ENCODE results near the gene ARHGEF6.

Gene ARHGEF6

GRCh38 chrX:136656361-136656964 is 124.3 kb downstream of the ARHGEF6 start:
- ChIA-PET POLR2A (no interaction called here), CTCF (no interaction called here)
- Histone ChIP-seq H3K36me3 (ENCODE audit: control insufficient read depth in 2 of 2, insufficient read depth in 1 of 2, low read length in 2 of 2) (no peaks in the 10 kb centered on the region), H3K9me3 (ENCODE audit: control insufficient read depth, insufficient read depth, low read depth, low read length) (no peaks in the 10 kb centered on the region), H3K4me1 (ENCODE audit: control insufficient read depth, insufficient read depth, low read length) (no peaks in the 10 kb centered on the region), H3K4me3 (ENCODE audit: low read depth, low read length) (no peak overlapping the region), H3K27ac (ENCODE audit: extremely low read depth, low read depth, low read length) (no peak overlapping the region)
- TF ChIP-seq, protein P1, sequence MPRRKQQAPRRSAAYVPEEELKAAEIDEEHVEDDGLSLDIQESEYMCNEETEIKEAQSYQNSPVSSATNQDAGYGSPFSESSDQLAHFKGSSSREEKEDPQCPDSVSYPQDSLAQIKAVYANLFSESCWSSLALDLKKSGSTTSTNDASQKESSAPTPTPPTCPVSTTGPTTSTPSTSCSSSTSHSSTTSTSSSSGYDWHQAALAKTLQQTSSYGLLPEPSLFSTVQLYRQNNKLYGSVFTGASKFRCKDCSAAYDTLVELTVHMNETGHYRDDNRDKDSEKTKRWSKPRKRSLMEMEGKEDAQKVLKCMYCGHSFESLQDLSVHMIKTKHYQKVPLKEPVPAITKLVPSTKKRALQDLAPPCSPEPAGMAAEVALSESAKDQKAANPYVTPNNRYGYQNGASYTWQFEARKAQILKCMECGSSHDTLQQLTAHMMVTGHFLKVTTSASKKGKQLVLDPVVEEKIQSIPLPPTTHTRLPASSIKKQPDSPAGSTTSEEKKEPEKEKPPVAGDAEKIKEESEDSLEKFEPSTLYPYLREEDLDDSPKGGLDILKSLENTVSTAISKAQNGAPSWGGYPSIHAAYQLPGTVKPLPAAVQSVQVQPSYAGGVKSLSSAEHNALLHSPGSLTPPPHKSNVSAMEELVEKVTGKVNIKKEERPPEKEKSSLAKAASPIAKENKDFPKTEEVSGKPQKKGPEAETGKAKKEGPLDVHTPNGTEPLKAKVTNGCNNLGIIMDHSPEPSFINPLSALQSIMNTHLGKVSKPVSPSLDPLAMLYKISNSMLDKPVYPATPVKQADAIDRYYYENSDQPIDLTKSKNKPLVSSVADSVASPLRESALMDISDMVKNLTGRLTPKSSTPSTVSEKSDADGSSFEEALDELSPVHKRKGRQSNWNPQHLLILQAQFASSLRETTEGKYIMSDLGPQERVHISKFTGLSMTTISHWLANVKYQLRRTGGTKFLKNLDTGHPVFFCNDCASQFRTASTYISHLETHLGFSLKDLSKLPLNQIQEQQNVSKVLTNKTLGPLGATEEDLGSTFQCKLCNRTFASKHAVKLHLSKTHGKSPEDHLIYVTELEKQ (tag by site-specific recombination; IDR thresholded peaks at IDR 0.05; ENCODE audit: borderline replicate concordance) = no peak
- TF ChIP-seq HOXC10 (CRISPR knock-in tag; IDR thresholded peaks at IDR 0.05) = no peak
- no peak for TF ChIP-seq ZNF311 (tag by site-specific recombination; IDR thresholded peaks at IDR 0.05; ENCODE audit: borderline replicate concordance)
- no peak for TF ChIP-seq ZNF391 (tag by site-specific recombination; IDR thresholded peaks at IDR 0.05; ENCODE audit: borderline replicate concordance, low read depth)
- TF ChIP-seq KLF9 (tag by site-specific recombination; IDR thresholded peaks at IDR 0.05; ENCODE audit: low read depth) = no peak
- no peak for TF ChIP-seq ZNF16 (tag by site-specific recombination; IDR thresholded peaks at IDR 0.05; ENCODE audit: low read depth)
- TF ChIP-seq ZNF223 (tag by site-specific recombination; IDR thresholded peaks at IDR 0.05) = no peak
- TF ChIP-seq ZNF555 (tag by site-specific recombination; conservative IDR thresholded peaks at IDR 0.05) = no peak
- TF ChIP-seq CTCF (tag by site-specific recombination; IDR thresholded peaks at IDR 0.05) = no peak
- TF ChIP-seq, protein P2, sequence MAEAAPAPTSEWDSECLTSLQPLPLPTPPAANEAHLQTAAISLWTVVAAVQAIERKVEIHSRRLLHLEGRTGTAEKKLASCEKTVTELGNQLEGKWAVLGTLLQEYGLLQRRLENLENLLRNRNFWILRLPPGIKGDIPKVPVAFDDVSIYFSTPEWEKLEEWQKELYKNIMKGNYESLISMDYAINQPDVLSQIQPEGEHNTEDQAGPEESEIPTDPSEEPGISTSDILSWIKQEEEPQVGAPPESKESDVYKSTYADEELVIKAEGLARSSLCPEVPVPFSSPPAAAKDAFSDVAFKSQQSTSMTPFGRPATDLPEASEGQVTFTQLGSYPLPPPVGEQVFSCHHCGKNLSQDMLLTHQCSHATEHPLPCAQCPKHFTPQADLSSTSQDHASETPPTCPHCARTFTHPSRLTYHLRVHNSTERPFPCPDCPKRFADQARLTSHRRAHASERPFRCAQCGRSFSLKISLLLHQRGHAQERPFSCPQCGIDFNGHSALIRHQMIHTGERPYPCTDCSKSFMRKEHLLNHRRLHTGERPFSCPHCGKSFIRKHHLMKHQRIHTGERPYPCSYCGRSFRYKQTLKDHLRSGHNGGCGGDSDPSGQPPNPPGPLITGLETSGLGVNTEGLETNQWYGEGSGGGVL (tag by site-specific recombination; IDR thresholded peaks at IDR 0.05) = no peak
- TF ChIP-seq KLF16 (tag by site-specific recombination; IDR thresholded peaks at IDR 0.05) = no peak
- no peak for TF ChIP-seq ZEB2 (tag by site-specific recombination; IDR thresholded peaks at IDR 0.05)
- no peak for TF ChIP-seq SETDB1 (IDR thresholded peaks at IDR 0.05; ENCODE audit: insufficient read length, low read length)

DNA sequence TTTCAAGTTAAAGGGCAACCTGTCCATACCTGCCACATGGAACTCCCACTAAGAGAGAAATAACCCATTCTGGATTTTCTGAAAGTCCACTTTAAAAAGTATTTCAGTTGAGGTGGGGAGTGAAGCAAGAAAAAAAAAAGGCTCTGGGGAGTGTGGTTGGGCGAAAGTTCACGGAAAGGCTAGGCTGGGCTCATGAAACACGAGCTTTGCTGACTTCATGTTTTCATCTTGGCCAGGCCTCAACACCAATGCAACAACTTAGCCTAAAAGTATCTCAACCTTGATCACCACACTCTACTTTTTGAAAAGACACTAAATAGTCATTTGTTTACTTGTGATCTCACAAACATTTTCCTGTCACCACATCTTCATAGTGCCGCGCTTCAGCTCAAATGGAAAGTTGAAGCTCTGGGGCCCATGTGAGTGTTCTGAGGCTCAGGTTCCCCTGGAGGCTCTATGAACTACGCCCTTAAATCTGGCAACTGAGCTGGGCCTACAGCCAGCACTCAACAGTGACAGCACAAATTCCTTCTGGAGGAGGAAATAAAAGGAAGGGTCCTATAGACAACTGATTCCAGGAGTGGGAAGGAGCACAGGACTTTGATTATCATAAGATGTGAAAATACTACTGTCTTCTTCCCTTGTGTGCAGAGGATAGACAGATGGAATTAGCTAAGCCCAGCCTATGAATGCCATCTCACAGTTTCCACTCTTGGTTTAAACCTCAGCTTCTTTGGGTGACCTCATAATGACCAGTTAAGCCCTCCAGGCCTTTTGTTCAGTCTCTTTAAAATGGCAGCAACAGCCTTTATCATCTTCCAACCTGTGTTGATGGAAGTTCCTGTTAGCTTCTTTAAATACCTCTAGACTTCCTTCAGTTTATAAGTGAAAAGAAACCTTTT is 127.7 kb downstream of the ARHGEF6 start:
- H3K9me3 ChIP-seq (ENCODE audit: control insufficient read depth, insufficient read depth, low read depth, low read length) = no peaks in the 10 kb centered on the region
- H3K4me3 ChIP-seq (ENCODE audit: low read depth, low read length) = no peak overlapping the region
- POLR2A ChIA-PET = no interaction called here
- no peak overlapping the region for H3K27ac ChIP-seq (ENCODE audit: extremely low read depth, low read depth, low read length)
- H3K4me1 ChIP-seq (ENCODE audit: control insufficient read depth, insufficient read depth, low read length) = no peaks in the 10 kb centered on the region
- no peaks in the 10 kb centered on the region for H3K36me3 ChIP-seq (ENCODE audit: control insufficient read depth in 2 of 2, insufficient read depth in 1 of 2, low read length in 2 of 2)
- CTCF ChIA-PET = interaction anchor here (0.7 kb wide), 2 partner anchors 490 to 1781 kb away, joined by 4 read pairs; no protein-coding TSS in a partner anchor
- TF ChIP-seq, protein P3, sequence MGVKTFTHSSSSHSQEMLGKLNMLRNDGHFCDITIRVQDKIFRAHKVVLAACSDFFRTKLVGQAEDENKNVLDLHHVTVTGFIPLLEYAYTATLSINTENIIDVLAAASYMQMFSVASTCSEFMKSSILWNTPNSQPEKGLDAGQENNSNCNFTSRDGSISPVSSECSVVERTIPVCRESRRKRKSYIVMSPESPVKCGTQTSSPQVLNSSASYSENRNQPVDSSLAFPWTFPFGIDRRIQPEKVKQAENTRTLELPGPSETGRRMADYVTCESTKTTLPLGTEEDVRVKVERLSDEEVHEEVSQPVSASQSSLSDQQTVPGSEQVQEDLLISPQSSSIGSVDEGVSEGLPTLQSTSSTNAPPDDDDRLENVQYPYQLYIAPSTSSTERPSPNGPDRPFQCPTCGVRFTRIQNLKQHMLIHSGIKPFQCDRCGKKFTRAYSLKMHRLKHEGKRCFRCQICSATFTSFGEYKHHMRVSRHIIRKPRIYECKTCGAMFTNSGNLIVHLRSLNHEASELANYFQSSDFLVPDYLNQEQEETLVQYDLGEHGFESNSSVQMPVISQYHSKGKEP (tag by site-specific recombination; IDR thresholded peaks at IDR 0.05) = no peak
- TF ChIP-seq, protein P4, sequence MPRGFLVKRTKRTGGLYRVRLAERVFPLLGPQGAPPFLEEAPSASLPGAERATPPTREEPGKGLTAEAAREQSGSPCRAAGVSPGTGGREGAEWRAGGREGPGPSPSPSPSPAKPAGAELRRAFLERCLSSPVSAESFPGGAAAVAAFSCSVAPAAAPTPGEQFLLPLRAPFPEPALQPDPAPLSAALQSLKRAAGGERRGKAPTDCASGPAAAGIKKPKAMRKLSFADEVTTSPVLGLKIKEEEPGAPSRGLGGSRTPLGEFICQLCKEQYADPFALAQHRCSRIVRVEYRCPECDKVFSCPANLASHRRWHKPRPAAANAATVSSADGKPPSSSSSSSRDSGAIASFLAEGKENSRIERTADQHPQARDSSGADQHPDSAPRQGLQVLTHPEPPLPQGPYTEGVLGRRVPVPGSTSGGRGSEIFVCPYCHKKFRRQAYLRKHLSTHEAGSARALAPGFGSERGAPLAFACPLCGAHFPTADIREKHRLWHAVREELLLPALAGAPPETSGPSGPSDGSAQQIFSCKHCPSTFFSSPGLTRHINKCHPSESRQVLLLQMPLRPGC (tag by site-specific recombination; IDR thresholded peaks at IDR 0.05) = no peak
- TF ChIP-seq, protein P5, sequence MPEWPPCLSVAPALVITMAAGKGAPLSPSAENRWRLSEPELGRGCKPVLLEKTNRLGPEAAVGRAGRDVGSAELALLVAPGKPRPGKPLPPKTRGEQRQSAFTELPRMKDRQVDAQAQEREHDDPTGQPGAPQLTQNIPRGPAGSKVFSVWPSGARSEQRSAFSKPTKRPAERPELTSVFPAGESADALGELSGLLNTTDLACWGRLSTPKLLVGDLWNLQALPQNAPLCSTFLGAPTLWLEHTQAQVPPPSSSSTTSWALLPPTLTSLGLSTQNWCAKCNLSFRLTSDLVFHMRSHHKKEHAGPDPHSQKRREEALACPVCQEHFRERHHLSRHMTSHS (tag by site-specific recombination; IDR thresholded peaks at IDR 0.05) = no peak
- TF ChIP-seq ZNF555 (tag by site-specific recombination; conservative IDR thresholded peaks at IDR 0.05) (no peak), ZNF600 (tag by site-specific recombination; IDR thresholded peaks at IDR 0.05) (no peak), ZNF138 (tag by site-specific recombination; IDR thresholded peaks at IDR 0.05; ENCODE audit: borderline replicate concordance) (no peak), ZNF121 (tag by site-specific recombination; IDR thresholded peaks at IDR 0.05) (no peak), ZNF423 (tag by site-specific recombination; IDR thresholded peaks at IDR 0.05) (no peak), ZNF394 (tag by site-specific recombination; IDR thresholded peaks at IDR 0.05; ENCODE audit: borderline replicate concordance) (no peak)

Measured in HEK293 (cell line).